ENCODE data around the gene CCDC152. TPM values are rescaled to one million over a fixed set of nuclear protein-coding genes. Genes with fewer than 3 reads are reported as not detected.
"Not testable (repeated sequence)": the region's sequence is repeated elsewhere in the genome, so short reads cannot be mapped to it uniquely, and the experiment has no call there.

The CCDC152 gene
- total and polyA plus RNA-seq, 2 experiments from 2014 or later: 2.8 to 6.4 TPM

GRCh38 chr5:42840842-42841567 is 84.4 kb downstream of the CCDC152 start:
- Histone ChIP-seq H3K79me2 (ENCODE audit: insufficient read depth) (no peaks in the 10 kb centered on the region), H3K9me2 (ENCODE audit: insufficient read depth) (no peaks in the 10 kb centered on the region), H3K9ac (no peak overlapping the region), H3K27me3 (replicated peaks; ENCODE audit: insufficient read depth) (peaks cover 11% of the 10 kb centered on the region; the same call in 1 of the 2 replicates), H3K9me3 (ENCODE audit: low read depth) (no peaks in the 10 kb centered on the region), H3K4me1 (ENCODE audit: insufficient read depth) (peaks cover 9% of the 10 kb centered on the region; the same call in 1 of the 2 replicates), H3K36me3 (ENCODE audit: low read depth) (no peaks in the 10 kb centered on the region), H3K4me3 (no peak overlapping the region), H3K27ac (no peak overlapping the region), H3F3A (ENCODE audit: insufficient read depth) (no peaks in the 10 kb centered on the region), H4K20me1 (ENCODE audit: insufficient read depth) (no peaks in the 10 kb centered on the region), H3K4me2 (ENCODE audit: unreplicated experiment) (no peak overlapping the region), H2AFZ (no peak overlapping the region)
- in situ Hi-C loops (cut with MboI): no loop called here
- TF ChIP-seq EZH2 (IDR thresholded peaks at IDR 0.05; ENCODE audit: insufficient read depth, poor library complexity, severe bottlenecking): no peak
- no peak for TF ChIP-seq EZH2phosphoT487 (IDR thresholded peaks at IDR 0.05; ENCODE audit: insufficient read depth, low read depth)
- 41 to 55% methylated on average over 5 of the region's 5 CpGs for WGBS, 2 experiments (ENCODE audit: low coverage in 1 of 2, low lambda C conversion rate in 2 of 2, missing lambda C conversion rate in 2 of 2)
- DNase-seq: no peak

- in situ Hi-C loops (cut with MboI): no loop called here
- no peaks in the 10 kb centered on the region for H4K20me1 ChIP-seq (ENCODE audit: insufficient read depth)
- H2AFZ ChIP-seq: no peak overlapping the region
- TF ChIP-seq EZH2phosphoT487 (IDR thresholded peaks at IDR 0.05; ENCODE audit: insufficient read depth, low read depth) (no peak), EZH2 (IDR thresholded peaks at IDR 0.05; ENCODE audit: insufficient read depth, poor library complexity, severe bottlenecking) (no peak)
- H3K27me3 ChIP-seq (replicated peaks; ENCODE audit: insufficient read depth): peaks cover 8% of the 10 kb centered on the region; the same call in 1 of the 2 replicates
- 15% methylated on average over 4 of the region's 4 CpGs for WGBS, 2 experiments (ENCODE audit: low coverage in 1 of 2, low lambda C conversion rate in 2 of 2, missing lambda C conversion rate in 2 of 2)
- H3F3A ChIP-seq (ENCODE audit: insufficient read depth): no peaks in the 10 kb centered on the region
- no peak overlapping the region for H3K9ac ChIP-seq
- no peak overlapping the region for H3K4me2 ChIP-seq (ENCODE audit: unreplicated experiment)
- H3K79me2 ChIP-seq (ENCODE audit: insufficient read depth): no peaks in the 10 kb centered on the region
- no peak overlapping the region for H3K4me3 ChIP-seq
- peak; percentile 43 for DNase-seq
- H3K27ac ChIP-seq: no peak overlapping the region
- H3K9me2 ChIP-seq (ENCODE audit: insufficient read depth): no peaks in the 10 kb centered on the region
- no peaks in the 10 kb centered on the region for H3K9me3 ChIP-seq (ENCODE audit: low read depth)
- H3K36me3 ChIP-seq (ENCODE audit: low read depth): no peaks in the 10 kb centered on the region
- H3K4me1 ChIP-seq (ENCODE audit: insufficient read depth): peaks cover 9% of the 10 kb centered on the region; the same call in 1 of the 2 replicates
Observed at GRCh38 chr5:42842921-42843641, 86.5 kb downstream of the CCDC152 start.

- Histone ChIP-seq H3F3A (ENCODE audit: insufficient read depth) (no peaks in the 10 kb centered on the region), H3K27ac (no peak overlapping the region), H3K9ac (no peak overlapping the region), H3K9me2 (ENCODE audit: insufficient read depth) (no peaks in the 10 kb centered on the region), H3K9me3 (ENCODE audit: low read depth) (no peaks in the 10 kb centered on the region), H3K27me3 (replicated peaks; ENCODE audit: insufficient read depth) (peaks cover 7% of the 10 kb centered on the region; the same call in 1 of the 2 replicates), H3K4me1 (ENCODE audit: insufficient read depth) (peaks cover 9% of the 10 kb centered on the region; the same call in 1 of the 2 replicates), H2AFZ (no peak overlapping the region), H3K4me2 (ENCODE audit: unreplicated experiment) (no peak overlapping the region), H3K4me3 (no peak overlapping the region), H3K79me2 (ENCODE audit: insufficient read depth) (no peaks in the 10 kb centered on the region), H3K36me3 (ENCODE audit: low read depth) (no peaks in the 10 kb centered on the region), H4K20me1 (ENCODE audit: insufficient read depth) (no peaks in the 10 kb centered on the region)
- DNase-seq: no peak
- no peak for TF ChIP-seq EZH2 (IDR thresholded peaks at IDR 0.05; ENCODE audit: insufficient read depth, poor library complexity, severe bottlenecking)
- no peak for TF ChIP-seq EZH2phosphoT487 (IDR thresholded peaks at IDR 0.05; ENCODE audit: insufficient read depth, low read depth)
- in situ Hi-C loops (cut with MboI): no loop called here
- 73 to 75% methylated on average over 3 of the region's 3 CpGs for WGBS, 2 experiments (ENCODE audit: low coverage in 1 of 2, low lambda C conversion rate in 2 of 2, missing lambda C conversion rate in 2 of 2)
Observed at GRCh38 chr5:42843675-42844292, 87.2 kb downstream of the CCDC152 start.

GRCh38 chr5:42844408-42844807 is 87.8 kb downstream of the CCDC152 start:
- H3K27me3 ChIP-seq (replicated peaks; ENCODE audit: insufficient read depth); H4K20me1 ChIP-seq (ENCODE audit: insufficient read depth); H3K4me3 ChIP-seq; H3K36me3 ChIP-seq (ENCODE audit: low read depth); H3K4me1 ChIP-seq (ENCODE audit: insufficient read depth); H3K79me2 ChIP-seq (ENCODE audit: insufficient read depth); H3F3A ChIP-seq (ENCODE audit: insufficient read depth); H3K9ac ChIP-seq; H3K9me3 ChIP-seq (ENCODE audit: low read depth); in situ Hi-C loops (cut with MboI); H3K4me2 ChIP-seq (ENCODE audit: unreplicated experiment); DNase-seq; H2AFZ ChIP-seq; H3K27ac ChIP-seq; H3K9me2 ChIP-seq (ENCODE audit: insufficient read depth): not testable (repeated sequence)
- 80 to 82% methylated on average over 4 of the region's 4 CpGs for WGBS, 2 experiments (ENCODE audit: low coverage in 1 of 2, low lambda C conversion rate in 2 of 2, missing lambda C conversion rate in 2 of 2)

Measured in GM23248 (cell line).